ENCODE measurements around the gene CTDP1.

DNA sequence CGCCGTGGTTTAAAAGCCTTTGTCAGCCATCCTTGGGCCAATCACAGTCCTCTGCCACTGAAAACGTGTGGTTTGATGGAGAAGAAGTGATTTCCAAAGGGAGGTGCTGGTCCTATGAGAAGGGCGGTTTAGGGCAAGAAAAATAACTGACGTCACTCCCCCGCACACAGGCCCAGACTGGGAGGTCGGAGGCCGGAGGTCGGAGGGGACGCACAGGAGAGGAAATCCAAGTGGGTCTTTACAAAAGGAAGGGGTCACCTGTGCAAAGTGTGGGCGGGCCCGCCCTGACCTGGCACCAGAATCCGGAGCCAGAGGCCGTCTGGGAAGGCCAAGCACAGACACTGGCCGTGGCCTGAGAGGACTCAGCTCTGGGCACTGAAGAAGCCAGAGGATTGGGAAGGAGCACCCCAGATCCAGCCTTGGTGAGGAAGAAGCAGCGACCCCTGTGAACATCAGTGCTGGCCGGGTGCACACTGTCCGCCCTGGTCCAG is 100.1 kb downstream of the CTDP1 start:
- TF ChIP-seq, protein P1, sequence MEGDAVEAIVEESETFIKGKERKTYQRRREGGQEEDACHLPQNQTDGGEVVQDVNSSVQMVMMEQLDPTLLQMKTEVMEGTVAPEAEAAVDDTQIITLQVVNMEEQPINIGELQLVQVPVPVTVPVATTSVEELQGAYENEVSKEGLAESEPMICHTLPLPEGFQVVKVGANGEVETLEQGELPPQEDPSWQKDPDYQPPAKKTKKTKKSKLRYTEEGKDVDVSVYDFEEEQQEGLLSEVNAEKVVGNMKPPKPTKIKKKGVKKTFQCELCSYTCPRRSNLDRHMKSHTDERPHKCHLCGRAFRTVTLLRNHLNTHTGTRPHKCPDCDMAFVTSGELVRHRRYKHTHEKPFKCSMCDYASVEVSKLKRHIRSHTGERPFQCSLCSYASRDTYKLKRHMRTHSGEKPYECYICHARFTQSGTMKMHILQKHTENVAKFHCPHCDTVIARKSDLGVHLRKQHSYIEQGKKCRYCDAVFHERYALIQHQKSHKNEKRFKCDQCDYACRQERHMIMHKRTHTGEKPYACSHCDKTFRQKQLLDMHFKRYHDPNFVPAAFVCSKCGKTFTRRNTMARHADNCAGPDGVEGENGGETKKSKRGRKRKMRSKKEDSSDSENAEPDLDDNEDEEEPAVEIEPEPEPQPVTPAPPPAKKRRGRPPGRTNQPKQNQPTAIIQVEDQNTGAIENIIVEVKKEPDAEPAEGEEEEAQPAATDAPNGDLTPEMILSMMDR (optimal IDR thresholded peaks at IDR 0.05 in 1 of 3, IDR thresholded peaks at IDR 0.05 in 1 of 3, conservative IDR thresholded peaks at IDR 0.05 in 1 of 3; ENCODE audit: extremely low read depth in 1 of 3, insufficient read depth in 2 of 3, low read length in 3 of 3): no peak
- no peak for TF ChIP-seq EZH2 (IDR thresholded peaks at IDR 0.05; ENCODE audit: low read length)

Measured in keratinocyte (primary cell).